ENCODE results near the gene GSTM2. TPM values are rescaled to one million over a fixed set of nuclear protein-coding genes. Genes with fewer than 3 reads are reported as not detected.
A peak's percentile ranks its signal among the peaks of the same experiment; 100 is the strongest.

GSTM2 gene
- total RNA-seq, 4 donors from 2014 or later = 10.4 to 93.7 (median 42.2) TPM

DNA sequence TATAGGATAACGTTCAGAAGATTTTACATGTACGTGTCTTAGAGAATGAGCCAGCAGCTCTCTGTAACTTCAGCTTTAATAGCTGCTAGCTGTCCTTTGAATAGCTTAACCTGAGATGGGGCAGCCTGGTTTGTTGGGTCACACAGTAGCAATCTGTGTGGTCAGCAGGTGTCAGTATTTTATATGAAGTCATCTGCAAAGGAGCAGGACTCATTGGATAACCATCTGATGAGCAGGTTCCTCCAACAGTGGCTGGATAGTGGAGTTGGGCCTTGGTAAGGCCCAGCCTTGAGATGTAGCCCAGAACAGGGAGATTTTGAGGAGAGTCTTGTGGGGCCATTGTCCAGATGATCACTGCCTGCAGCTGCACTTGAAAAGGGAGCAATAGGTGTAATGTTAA lies 50.6 kb downstream of the GSTM2 start:
- 100% methylated on average over 2 of the region's 2 CpGs; no CpG with 5 or more reads in 1 of the 2 donors for WGBS, 2 donors (ENCODE audit: low coverage in 1 of 2)
- no peaks in the 10 kb centered on the region for H3K36me3 ChIP-seq
- no peak for ATAC-seq
- no peaks in the 10 kb centered on the region for H3K4me1 ChIP-seq
- no peaks in the 10 kb centered on the region for H3K27me3 ChIP-seq
- no peak overlapping the region for H3K27ac ChIP-seq
- H3K9me3 ChIP-seq = no peaks in the 10 kb centered on the region
- TF ChIP-seq POLR2AphosphoS5 (IDR thresholded peaks at IDR 0.05) = no peak
- no peak for TF ChIP-seq POLR2A (IDR thresholded peaks at IDR 0.05)
- no peak for TF ChIP-seq EP300 (IDR thresholded peaks at IDR 0.05)
- TF ChIP-seq, protein P1, sequence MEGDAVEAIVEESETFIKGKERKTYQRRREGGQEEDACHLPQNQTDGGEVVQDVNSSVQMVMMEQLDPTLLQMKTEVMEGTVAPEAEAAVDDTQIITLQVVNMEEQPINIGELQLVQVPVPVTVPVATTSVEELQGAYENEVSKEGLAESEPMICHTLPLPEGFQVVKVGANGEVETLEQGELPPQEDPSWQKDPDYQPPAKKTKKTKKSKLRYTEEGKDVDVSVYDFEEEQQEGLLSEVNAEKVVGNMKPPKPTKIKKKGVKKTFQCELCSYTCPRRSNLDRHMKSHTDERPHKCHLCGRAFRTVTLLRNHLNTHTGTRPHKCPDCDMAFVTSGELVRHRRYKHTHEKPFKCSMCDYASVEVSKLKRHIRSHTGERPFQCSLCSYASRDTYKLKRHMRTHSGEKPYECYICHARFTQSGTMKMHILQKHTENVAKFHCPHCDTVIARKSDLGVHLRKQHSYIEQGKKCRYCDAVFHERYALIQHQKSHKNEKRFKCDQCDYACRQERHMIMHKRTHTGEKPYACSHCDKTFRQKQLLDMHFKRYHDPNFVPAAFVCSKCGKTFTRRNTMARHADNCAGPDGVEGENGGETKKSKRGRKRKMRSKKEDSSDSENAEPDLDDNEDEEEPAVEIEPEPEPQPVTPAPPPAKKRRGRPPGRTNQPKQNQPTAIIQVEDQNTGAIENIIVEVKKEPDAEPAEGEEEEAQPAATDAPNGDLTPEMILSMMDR (IDR thresholded peaks at IDR 0.05) = no peak
- H3K4me3 ChIP-seq = no peak overlapping the region

DNA sequence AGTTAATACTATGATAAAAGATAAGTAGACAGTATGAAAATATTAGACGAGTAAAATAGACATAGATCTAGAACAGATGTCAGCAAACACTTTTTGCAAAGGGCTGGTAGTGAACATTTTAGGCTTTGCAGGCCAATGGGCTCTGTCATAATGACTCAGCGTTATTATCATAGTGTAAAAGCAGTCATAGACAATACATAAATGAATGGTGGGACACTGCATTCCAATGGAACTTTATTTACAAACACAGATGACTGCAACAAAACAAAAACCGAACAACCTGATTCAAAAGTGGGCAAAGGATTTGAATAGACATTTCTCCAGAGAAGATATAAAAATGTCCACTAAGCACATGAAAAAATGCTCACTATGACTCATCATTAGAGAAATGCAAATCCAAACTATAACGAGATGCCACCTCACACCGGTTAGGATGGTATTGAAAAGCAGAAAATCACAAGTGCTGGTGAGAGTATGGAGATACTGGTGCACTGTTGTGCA lies 51.5 kb downstream of the GSTM2 start:
- no peaks in the 10 kb centered on the region for H3K9me3 ChIP-seq
- H3K4me3 ChIP-seq = no peak overlapping the region
- H3K4me1 ChIP-seq = no peaks in the 10 kb centered on the region
- no peak for TF ChIP-seq EP300 (IDR thresholded peaks at IDR 0.05)
- TF ChIP-seq, protein P1 (IDR thresholded peaks at IDR 0.05) = no peak
- TF ChIP-seq POLR2AphosphoS5 (IDR thresholded peaks at IDR 0.05) = no peak
- TF ChIP-seq POLR2A (IDR thresholded peaks at IDR 0.05) = no peak
- H3K27ac ChIP-seq = no peak overlapping the region
- H3K36me3 ChIP-seq = no peaks in the 10 kb centered on the region
- WGBS, 2 donors (ENCODE audit: low coverage in 1 of 2) = 65 to 75% methylated on average over 5 of the region's 5 CpGs
- no peaks in the 10 kb centered on the region for H3K27me3 ChIP-seq
- ATAC-seq = no peak

DNA sequence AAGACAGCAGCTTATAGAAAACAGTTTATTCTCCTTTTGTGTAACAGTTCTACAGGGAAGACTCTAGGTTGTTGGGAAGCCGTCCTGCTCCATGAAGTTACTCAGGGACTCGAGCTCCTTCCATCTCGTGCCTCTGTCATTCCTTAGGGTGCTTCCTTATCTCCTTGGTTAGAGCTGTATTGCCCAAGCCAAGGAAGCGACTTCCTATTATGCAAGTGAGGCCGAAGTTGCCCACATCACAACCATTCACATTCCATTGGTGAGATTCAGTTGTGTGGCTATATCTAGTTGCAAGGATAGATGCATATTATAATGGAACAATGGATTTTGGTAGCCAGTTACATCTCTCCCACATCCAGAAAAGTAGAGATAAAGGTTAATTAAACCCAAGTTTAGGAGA lies 53.2 kb downstream of the GSTM2 start:
- no peaks in the 10 kb centered on the region for H3K27me3 ChIP-seq
- TF ChIP-seq, protein P1 (IDR thresholded peaks at IDR 0.05) = no peak
- TF ChIP-seq POLR2AphosphoS5 (IDR thresholded peaks at IDR 0.05) (no peak), POLR2A (IDR thresholded peaks at IDR 0.05) (no peak), EP300 (IDR thresholded peaks at IDR 0.05) (no peak)
- 78 to 96% methylated on average over 4 to 5 of the region's 5 CpGs for WGBS, 2 donors (ENCODE audit: low coverage in 1 of 2)

DNA sequence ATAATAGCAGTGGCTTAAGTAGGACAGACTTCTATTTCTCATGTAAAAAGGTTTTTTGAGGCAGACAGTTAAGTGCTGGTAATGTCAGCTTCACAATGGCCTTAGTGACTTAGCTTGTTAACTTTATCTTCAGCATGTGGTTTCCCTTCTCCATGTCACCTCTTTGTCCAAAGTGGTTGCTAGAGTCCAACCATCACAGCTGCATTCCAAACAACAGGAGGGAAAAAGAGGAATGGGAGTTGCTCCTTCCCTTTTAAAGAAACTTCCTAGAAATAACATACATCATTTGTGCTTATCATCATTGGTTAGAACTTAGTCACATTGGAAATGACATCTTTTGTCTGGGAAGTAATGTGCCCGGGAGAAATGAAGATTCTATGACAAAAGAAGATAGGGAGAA lies 54.1 kb downstream of the GSTM2 start:
- H3K4me3 ChIP-seq = no peak overlapping the region
- WGBS, 2 donors (ENCODE audit: low coverage in 1 of 2) = 82 to 100% methylated on average over 1 of the region's 1 CpG
- H3K4me1 ChIP-seq = no peaks in the 10 kb centered on the region
- no peaks in the 10 kb centered on the region for H3K36me3 ChIP-seq
- TF ChIP-seq POLR2AphosphoS5 (IDR thresholded peaks at IDR 0.05) (no peak), EP300 (IDR thresholded peaks at IDR 0.05) (no peak), POLR2A (IDR thresholded peaks at IDR 0.05) (no peak)
- TF ChIP-seq, protein P1 (IDR thresholded peaks at IDR 0.05) = no peak
- no peak for ATAC-seq
- no peaks in the 10 kb centered on the region for H3K9me3 ChIP-seq
- H3K27ac ChIP-seq = no peak overlapping the region
- no peaks in the 10 kb centered on the region for H3K27me3 ChIP-seq

More for the DNA sequence above, 53.2 kb downstream of the GSTM2 start:
- no peak for ATAC-seq
- H3K4me3 ChIP-seq = no peak overlapping the region
- no peaks in the 10 kb centered on the region for H3K36me3 ChIP-seq
- no peaks in the 10 kb centered on the region for H3K4me1 ChIP-seq
- no peaks in the 10 kb centered on the region for H3K9me3 ChIP-seq
- no peak overlapping the region for H3K27ac ChIP-seq

DNA sequence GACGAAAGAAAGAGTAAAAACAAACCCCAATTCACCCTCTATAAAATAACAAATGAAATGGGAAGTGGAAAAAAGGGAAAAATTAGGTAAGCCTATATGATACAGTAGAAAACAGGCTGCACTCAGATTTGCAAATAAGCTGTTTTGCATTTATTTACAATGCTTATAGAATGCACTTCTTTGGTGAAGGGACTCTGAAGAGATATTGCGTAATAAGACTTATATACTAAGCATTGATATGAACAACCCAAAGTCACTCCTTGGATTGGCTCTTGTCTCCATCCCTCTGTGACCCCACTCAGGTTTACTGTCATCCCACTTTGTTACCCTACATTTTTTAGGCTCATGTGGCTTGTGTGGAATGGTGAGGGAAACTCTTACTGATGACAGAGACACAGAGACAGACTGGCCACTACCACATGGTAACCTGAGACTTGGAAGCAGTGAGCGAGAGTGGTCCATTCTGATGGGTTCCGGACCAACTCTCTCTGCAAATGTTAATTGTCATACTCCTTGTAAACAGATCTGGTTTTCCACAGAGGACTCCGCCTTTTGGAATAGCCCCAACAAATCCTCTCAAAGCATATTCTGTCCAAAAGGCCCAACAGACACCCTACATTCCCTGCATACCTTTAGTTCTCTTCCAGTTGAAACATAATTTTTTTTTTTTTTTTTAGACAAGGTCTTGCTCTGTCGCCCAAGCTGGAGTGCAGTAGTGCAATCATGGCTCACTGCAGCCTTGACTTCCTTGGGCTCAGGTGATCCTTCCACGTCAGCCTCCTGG lies 55.2 kb downstream of the GSTM2 start:
- H3K4me1 ChIP-seq = no peaks in the 10 kb centered on the region
- TF ChIP-seq POLR2AphosphoS5 (IDR thresholded peaks at IDR 0.05) = no peak
- no peak for TF ChIP-seq EP300 (IDR thresholded peaks at IDR 0.05)
- no peak for TF ChIP-seq POLR2A (IDR thresholded peaks at IDR 0.05)
- TF ChIP-seq, protein P1 (IDR thresholded peaks at IDR 0.05) = no peak
- peak; percentile 39 for ATAC-seq
- no peaks in the 10 kb centered on the region for H3K36me3 ChIP-seq
- H3K4me3 ChIP-seq = no peak overlapping the region
- no peak overlapping the region for H3K27ac ChIP-seq
- H3K27me3 ChIP-seq = no peaks in the 10 kb centered on the region
- no peaks in the 10 kb centered on the region for H3K9me3 ChIP-seq
- 72 to 75% methylated on average over 5 to 7 of the region's 7 CpGs for WGBS, 2 donors (ENCODE audit: low coverage in 1 of 2)
